Left ventricle myocardium inferior (tissue), 1 donor: Measurements from ENCODE around the gene BMPR1A. TPM values are rescaled to one million over a fixed set of nuclear protein-coding genes. Genes with fewer than 3 reads are reported as not detected.

Experiments used
- DNase-seq: peaks from one replicate; pipeline ENCODE4 v3.0.0-alpha.2; 2020
- H3K27ac ChIP-seq: fragments of 200-600 bp; replicated peaks from 2 replicates; pipeline ENCODE4 v1.8.0; 2021
- H3K27me3 ChIP-seq: fragments of 200-600 bp; 2 replicates; pipeline ENCODE4 v1.8.0; 2021; ENCODE audit warnings: low read depth
- H3K36me3 ChIP-seq: fragments of 200-600 bp; 2 replicates; pipeline ENCODE4 v1.8.0; 2021
- H3K4me1 ChIP-seq: fragments of 200-600 bp; 2 replicates; pipeline ENCODE4 v1.8.0; 2021
- H3K4me3 ChIP-seq: fragments of 200-600 bp; 2 replicates; pipeline ENCODE4 v1.8.0; 2021; ENCODE audit warnings: mild to moderate bottlenecking, moderate library complexity
- H3K9me3 ChIP-seq: fragments of 200-600 bp; replicated peaks from 2 replicates; pipeline ENCODE4 v1.8.0; 2021
- intact Hi-C: fragments of 100-400 bp; cut with micrococcal nuclease; formaldehyde crosslinking; loops from one replicate; pipeline ENCODE4 v1.11.0; 2022
- total RNA-seq: library from RNA; stranded (reverse); fragmentation: NEBNext Ultra II Directional; extraction: Animal tissue kit (Norgen Biotek cat#: 25700); gene quantifications from one replicate; pipeline ENCODE4 v1.2.1, GENCODE V29; 2021
- TF ChIP-seq, protein P1 (sequence below): fragments of 200-600 bp; IDR thresholded peaks from 2 replicates; pipeline ENCODE4 v1.8.0; 2021; ENCODE audit warnings: antibody characterized with exemption, mild to moderate bottlenecking, borderline replicate concordance
- donor health status: DM: no; HTN: yes; CAD: no; lungs with severe emphysema.

The BMPR1A gene
- total RNA-seq, 1 donor from 2014 or later, result 43.8 TPM

DNA sequence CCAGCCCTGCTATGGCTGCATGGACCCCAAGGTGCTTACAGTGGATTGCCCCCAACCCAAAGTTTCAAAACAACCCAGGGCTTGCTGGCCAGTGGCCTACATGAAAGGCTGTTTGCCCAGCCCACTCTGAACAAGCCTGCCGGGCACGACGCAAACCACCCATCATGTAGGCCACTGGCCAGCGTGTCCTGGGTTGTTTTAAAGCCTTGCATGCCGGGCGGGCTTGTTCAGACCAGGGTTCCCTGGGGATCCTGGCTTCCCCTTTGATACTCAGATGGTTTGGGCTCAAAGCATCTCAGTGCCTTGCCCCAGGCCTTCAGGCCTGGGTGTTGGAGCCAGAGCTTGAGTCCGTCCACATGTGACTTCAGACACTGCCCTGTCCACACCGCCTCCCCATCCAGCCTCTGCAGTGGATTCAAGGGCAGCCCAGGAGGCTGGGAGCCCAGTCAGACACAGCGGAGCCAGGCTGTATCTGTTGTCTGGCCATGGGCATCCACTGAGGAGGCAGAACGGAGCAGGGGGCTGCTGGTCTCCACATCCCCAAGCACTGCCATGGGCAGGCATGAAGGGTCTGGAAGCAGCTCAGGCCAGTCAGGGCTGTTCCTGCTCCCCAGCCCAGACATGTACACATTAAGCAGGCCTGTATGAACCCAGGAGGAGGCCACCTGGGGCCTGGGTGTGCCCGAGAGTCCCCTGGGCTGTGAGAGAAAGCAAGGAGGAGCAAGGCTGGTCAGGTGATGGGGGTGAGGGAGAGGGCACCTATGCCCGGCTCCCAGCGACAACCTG lies 207.8 kb downstream of the BMPR1A start:
- TF ChIP-seq, protein P1, sequence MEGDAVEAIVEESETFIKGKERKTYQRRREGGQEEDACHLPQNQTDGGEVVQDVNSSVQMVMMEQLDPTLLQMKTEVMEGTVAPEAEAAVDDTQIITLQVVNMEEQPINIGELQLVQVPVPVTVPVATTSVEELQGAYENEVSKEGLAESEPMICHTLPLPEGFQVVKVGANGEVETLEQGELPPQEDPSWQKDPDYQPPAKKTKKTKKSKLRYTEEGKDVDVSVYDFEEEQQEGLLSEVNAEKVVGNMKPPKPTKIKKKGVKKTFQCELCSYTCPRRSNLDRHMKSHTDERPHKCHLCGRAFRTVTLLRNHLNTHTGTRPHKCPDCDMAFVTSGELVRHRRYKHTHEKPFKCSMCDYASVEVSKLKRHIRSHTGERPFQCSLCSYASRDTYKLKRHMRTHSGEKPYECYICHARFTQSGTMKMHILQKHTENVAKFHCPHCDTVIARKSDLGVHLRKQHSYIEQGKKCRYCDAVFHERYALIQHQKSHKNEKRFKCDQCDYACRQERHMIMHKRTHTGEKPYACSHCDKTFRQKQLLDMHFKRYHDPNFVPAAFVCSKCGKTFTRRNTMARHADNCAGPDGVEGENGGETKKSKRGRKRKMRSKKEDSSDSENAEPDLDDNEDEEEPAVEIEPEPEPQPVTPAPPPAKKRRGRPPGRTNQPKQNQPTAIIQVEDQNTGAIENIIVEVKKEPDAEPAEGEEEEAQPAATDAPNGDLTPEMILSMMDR, result no peak
- Histone ChIP-seq H3K36me3 (no peaks in the 10 kb centered on the region), H3K4me3 (no peak overlapping the region), H3K9me3 (no peaks in the 10 kb centered on the region), H3K27ac (no peak overlapping the region), H3K27me3 (no peaks in the 10 kb centered on the region), H3K4me1 (peaks cover 53% of the 10 kb centered on the region)
- DNase-seq, result no peak
- intact Hi-C loops, result no loop called here

DNA sequence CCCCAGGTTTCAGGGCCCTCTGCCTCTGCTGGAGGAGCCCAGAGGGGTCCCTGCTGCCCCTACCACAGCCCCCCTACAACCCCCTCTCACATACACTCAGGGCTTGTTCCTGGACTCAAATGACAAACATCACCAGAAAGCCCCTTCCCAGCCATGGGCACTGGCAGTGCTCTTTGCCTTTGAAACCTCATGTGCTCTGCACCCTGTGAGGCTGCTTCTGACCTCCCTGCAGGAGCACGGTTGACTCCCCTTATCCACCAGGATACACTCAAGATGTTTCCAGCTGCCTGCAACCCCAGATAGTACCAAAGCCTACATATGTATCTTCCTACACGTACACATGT lies 208.4 kb downstream of the BMPR1A start:
- H3K4me1 ChIP-seq, result peaks cover 53% of the 10 kb centered on the region
- no peaks in the 10 kb centered on the region for H3K36me3 ChIP-seq
- H3K4me3 ChIP-seq, result no peak overlapping the region
- H3K27ac ChIP-seq, result no peak overlapping the region
- TF ChIP-seq, protein P1, result no peak
- intact Hi-C loops, result no loop called here
- H3K9me3 ChIP-seq, result no peaks in the 10 kb centered on the region
- no peaks in the 10 kb centered on the region for H3K27me3 ChIP-seq
- no peak for DNase-seq

DNA sequence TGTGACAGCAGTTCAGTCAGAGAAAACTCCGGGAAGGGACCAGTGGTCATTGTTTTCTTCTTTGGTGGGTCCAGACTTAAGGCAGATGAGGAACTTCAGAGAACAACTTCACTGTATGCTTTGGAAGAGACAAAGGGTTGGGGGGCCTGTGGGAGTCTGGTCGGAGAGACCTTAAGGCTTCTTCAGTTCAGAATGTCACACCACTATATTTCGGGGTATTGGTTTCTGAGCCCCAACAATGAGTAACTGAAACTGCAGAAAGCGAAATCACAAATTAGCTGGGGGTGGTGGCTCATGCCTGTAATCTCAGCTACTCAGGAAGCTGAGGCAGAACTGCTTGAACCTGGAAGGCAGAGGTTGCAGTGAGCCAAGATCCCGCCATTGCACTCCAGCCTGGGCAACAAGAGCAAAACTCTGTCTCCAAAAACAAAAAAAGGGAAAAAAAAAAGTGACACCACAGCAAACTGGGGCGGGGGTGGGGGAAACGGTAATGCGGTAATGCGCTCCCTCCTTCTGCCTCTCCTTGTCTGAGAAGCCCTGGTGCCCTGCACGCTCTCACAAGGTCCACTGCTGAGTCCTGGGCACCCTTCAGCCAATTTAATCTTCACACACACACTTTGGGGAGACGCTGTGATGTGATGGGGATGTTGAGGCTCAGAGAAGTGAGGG lies 209.7 kb downstream of the BMPR1A start:
- intact Hi-C loops, result no loop called here
- Histone ChIP-seq H3K27ac (peak overlapping the region; percentile 97), H3K36me3 (no peaks in the 10 kb centered on the region), H3K4me3 (peak overlapping the region; percentile 75), H3K9me3 (no peaks in the 10 kb centered on the region), H3K4me1 (peaks cover 52% of the 10 kb centered on the region), H3K27me3 (no peaks in the 10 kb centered on the region)
- no peak for DNase-seq
- TF ChIP-seq, protein P1, result no peak

DNA sequence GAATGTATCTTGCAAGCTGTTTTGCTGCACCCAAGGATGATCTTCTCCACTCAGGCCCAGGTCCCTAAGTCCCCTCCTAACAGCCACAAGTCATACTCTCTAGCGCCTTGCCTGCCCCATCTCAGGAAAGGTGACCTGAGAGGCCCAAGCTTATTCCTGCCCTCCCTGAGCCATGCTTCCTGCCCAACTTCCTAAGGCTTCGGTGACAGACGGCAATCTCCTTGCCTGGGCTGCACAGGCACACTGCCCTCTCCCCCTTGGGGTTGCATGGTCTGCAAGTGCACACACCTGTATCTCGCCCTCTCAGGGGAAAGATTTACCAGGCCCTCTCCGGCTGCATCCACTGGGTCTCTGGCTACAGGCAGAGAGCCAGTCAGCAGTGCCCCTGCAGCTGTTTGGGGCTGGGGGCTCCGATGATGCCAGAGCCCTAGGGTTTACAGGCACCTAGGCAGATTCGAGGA lies 211.1 kb downstream of the BMPR1A start:
- no peak for DNase-seq
- H3K9me3 ChIP-seq, result no peaks in the 10 kb centered on the region
- TF ChIP-seq, protein P1, result no peak
- no peaks in the 10 kb centered on the region for H3K36me3 ChIP-seq
- H3K4me3 ChIP-seq, result peak overlapping the region; percentile 75
- no peaks in the 10 kb centered on the region for H3K27me3 ChIP-seq
- intact Hi-C loops, result no loop called here
- peaks cover 64% of the 10 kb centered on the region for H3K4me1 ChIP-seq
- peak overlapping the region; percentile 97 for H3K27ac ChIP-seq

DNA sequence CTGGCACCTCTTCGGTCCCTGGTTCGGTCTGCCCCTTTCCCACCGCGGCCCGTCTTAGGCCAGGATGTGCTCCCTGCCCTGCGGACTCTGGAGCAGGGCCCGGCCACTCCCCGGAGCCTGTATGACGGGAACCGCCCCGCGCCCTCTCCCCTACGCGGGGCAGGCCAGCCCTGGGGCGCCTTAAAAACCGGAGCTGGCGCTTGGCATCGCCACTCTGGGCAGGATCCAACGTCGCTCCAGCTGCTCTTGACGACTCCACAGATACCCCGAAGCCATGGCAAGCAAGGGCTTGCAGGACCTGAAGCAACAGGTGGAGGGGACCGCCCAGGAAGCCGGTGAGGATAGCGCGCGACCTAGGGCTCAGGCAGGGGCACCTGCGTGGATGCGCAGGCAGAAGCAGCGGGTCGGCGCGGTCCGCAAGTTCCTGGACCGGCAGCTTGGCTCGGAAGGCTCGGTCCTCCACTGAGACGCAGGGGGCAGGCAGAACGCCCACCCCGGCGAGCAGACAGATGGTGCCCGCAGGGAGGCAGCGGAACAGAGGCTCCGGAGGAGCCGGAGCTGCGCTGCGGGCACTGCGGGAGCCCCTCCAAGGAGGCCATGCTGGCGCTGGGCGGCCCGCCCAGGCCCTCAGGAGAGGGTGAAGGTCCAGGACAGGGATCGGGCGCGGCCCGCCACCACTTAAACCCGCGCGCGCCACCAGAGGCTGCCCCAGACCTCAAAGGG lies 212.0 kb downstream of the BMPR1A start, which contains the start of gene ADIRF:
TSS of gene ADIRF (plus strand) at position 212 of the 723 bp plus-strand sequence. CDS start at position 275, 63 bp downstream.
- Histone ChIP-seq H3K9me3 (no peaks in the 10 kb centered on the region), H3K27ac (peak within 1 kb of the TSS; percentile 97), H3K36me3 (no peaks in the 10 kb centered on the region), H3K4me3 (peak within 1 kb of the TSS; percentile 75), H3K4me1 (peaks cover 64% of the 10 kb centered on the region), H3K27me3 (no peaks in the 10 kb centered on the region)
- peak; percentile 71 for DNase-seq
- intact Hi-C loops, result no loop called here
- TF ChIP-seq, protein P1, result no peak
